ELR (cell line): ENCODE results near the gene PCDHA12.
"Not testable (repeated sequence)": the region's sequence is repeated elsewhere in the genome, so short reads cannot be mapped to it uniquely, and the experiment has no call there.

Experiments used
- DNase-seq: peaks from one replicate; pipeline ENCODE4 v3.0.0-alpha.2; 2015; ENCODE audit warnings: low read depth

The PCDHA12 gene

GRCh38 chr5:140862441-140863295 lies 12.4 kb upstream of the PCDHA12 start:
- DNase-seq, result no peak

GRCh38 chr5:140868721-140869554 lies 6.2 kb upstream of the PCDHA12 start, which contains the start of gene PCDHA11:
TSS of gene PCDHA11 (plus strand) at chr5:140868957. CDS start at chr5:140869104, 147 bp downstream.
- peak; percentile 14 for DNase-seq

- no peak for DNase-seq
Observed at GRCh38 chr5:140869555-140869886, 5.6 kb upstream of the PCDHA12 start.

GRCh38 chr5:140870221-140871201 lies 4.6 kb upstream of the PCDHA12 start:
- no peak for DNase-seq

- DNase-seq, result not testable (repeated sequence)
Observed at GRCh38 chr5:140876541-140877261, 1.6 kb downstream of the PCDHA12 start.

- no peak for DNase-seq
Observed at GRCh38 chr5:140877262-140877581, 2.1 kb downstream of the PCDHA12 start.

GRCh38 chr5:140881889-140882590 lies 6.9 kb downstream of the PCDHA12 start, which contains the start of gene PCDHA13:
TSS of gene PCDHA13 (plus strand) at chr5:140882124. CDS start at chr5:140882269, 145 bp downstream.
- no peak for DNase-seq

GRCh38 chr5:140882591-140882899 lies 7.4 kb downstream of the PCDHA12 start:
- peak; percentile 2 for DNase-seq

GRCh38 chr5:140883373-140883772 lies 8.3 kb downstream of the PCDHA12 start:
- DNase-seq, result no peak

- no peak for DNase-seq
Observed at GRCh38 chr5:140883927-140884697, 9.0 kb downstream of the PCDHA12 start.

GRCh38 chr5:140916325-140916724 lies 41.2 kb downstream of the PCDHA12 start:
- no peak for DNase-seq

- no peak for DNase-seq
Observed at GRCh38 chr5:140923601-140924000, 48.5 kb downstream of the PCDHA12 start.

- no peak for DNase-seq
Observed at GRCh38 chr5:140925806-140926442, 50.8 kb downstream of the PCDHA12 start, which contains the start of gene PCDHAC1. TSS of gene PCDHAC1 (plus strand) at chr5:140926299. CDS start at chr5:140926893, 594 bp downstream.

- DNase-seq, result no peak
Observed at GRCh38 chr5:140926443-140927227, 51.5 kb downstream of the PCDHA12 start.

- no peak for DNase-seq
Observed at GRCh38 chr5:140927228-140927573, 52.1 kb downstream of the PCDHA12 start.
